Measurements from ENCODE around the gene CDKL4.

Gene CDKL4

DNA sequence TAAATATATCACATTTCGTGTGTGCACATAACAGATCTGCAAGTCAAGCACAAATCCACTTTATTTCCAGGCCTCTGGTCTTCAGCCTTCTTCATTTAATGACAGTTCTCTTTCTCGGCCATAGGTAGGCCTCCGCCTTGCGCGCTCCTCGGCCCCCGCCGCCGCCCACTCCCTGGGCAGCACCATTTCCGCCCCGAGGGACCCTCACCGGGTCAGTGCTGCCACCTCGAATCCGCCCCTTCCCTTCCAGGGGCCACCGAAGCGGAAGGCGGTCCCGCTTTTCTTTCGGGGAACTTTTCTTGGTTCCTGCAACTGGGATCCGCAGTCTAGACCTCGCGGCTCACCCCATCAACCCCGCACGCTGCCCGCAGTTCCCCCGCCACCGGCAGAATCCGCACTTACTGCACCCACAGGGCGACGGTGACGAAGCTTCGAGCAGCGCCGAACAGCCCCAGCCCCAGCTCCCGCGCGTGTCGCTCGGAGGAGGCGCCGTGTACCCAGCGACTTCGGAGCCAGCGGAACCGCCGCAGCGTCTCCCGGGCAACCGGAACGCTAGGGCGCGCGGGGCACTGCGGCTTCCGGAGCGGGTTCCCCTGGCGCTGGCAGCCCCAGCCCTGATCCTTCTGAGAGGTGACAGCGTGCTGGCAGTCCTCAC, at the start of gene CDKL4:
Gene CDKL4, minus strand, starts transcription at position 502 of the 655 bp plus-strand sequence.
- TF ChIP-seq, protein P1, sequence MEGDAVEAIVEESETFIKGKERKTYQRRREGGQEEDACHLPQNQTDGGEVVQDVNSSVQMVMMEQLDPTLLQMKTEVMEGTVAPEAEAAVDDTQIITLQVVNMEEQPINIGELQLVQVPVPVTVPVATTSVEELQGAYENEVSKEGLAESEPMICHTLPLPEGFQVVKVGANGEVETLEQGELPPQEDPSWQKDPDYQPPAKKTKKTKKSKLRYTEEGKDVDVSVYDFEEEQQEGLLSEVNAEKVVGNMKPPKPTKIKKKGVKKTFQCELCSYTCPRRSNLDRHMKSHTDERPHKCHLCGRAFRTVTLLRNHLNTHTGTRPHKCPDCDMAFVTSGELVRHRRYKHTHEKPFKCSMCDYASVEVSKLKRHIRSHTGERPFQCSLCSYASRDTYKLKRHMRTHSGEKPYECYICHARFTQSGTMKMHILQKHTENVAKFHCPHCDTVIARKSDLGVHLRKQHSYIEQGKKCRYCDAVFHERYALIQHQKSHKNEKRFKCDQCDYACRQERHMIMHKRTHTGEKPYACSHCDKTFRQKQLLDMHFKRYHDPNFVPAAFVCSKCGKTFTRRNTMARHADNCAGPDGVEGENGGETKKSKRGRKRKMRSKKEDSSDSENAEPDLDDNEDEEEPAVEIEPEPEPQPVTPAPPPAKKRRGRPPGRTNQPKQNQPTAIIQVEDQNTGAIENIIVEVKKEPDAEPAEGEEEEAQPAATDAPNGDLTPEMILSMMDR (conservative IDR thresholded peaks at IDR 0.05; ENCODE audit: low read length) = no peak
- DNase-seq (ENCODE audit: low read depth) = no peak
- peak within 1 kb of the TSS; percentile 39 for H3K4me3 ChIP-seq (ENCODE audit: low read length)

DNA sequence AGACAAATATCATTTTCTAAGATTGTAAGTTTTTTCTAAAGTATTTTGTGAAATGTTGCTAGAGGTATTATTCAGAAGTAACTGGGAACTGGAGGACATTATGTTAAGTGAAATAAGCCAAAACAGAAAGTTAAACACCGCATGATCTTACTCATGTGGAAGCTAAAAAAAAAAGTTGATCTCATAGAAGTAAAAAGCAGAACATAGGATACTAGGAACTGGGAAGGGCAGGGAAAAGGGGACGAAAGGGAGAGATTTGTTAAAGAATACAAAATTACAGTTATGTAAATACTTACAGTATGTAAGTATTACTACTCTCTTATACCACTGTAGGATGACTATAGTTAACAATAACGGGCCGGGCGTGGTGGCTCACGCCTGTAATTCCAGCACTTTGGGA, 46.7 kb upstream of the CDKL4 start:
- DNase-seq (ENCODE audit: low read depth) = no peak
- TF ChIP-seq, protein P1 (conservative IDR thresholded peaks at IDR 0.05; ENCODE audit: low read length) = no peak
- no peak overlapping the region for H3K4me3 ChIP-seq (ENCODE audit: low read length)

DNA sequence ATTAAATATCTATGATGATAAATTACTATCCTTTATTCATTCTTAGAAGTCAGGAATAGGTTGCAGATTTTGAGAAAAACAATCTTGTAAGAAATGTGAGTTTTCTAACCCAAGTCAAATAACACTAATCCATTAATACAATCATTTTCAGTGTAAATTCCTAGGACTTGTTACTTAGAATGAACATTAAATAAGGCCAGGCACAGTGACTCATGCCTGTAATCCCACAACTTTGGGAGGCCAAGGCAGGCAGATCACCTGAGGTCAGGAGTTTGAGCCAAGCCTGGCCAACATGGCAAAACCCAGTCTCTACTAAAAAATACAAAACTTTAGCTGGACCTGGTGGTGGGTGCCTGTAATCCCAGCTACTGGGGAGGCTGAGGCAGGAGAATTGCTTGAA, 45.8 kb upstream of the CDKL4 start:
- no peak overlapping the region for H3K4me3 ChIP-seq (ENCODE audit: low read length)
- TF ChIP-seq, protein P1 (conservative IDR thresholded peaks at IDR 0.05; ENCODE audit: low read length) = no peak
- DNase-seq (ENCODE audit: low read depth) = no peak

DNA sequence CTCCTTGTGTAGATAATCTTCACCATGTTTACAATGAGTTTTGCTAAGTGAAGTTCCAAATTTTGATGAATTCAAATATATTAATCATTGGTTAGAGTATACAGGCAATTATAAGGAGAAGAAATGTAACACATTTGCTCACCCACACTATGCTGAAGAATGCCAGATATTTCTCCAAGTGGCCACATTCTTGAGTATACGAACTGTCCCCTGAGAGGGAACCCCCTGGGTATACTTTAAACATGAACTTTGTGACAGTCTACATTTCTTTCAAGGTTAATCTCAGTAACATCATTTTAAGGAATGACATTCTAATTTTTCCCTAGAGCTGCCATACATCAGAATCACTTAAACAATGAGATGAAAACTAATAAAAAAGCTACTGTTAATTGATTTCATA, 39.8 kb upstream of the CDKL4 start:
- TF ChIP-seq, protein P1 (conservative IDR thresholded peaks at IDR 0.05; ENCODE audit: low read length) = no peak
- H3K4me3 ChIP-seq (ENCODE audit: low read length) = no peak overlapping the region
- DNase-seq (ENCODE audit: low read depth) = no peak

DNA sequence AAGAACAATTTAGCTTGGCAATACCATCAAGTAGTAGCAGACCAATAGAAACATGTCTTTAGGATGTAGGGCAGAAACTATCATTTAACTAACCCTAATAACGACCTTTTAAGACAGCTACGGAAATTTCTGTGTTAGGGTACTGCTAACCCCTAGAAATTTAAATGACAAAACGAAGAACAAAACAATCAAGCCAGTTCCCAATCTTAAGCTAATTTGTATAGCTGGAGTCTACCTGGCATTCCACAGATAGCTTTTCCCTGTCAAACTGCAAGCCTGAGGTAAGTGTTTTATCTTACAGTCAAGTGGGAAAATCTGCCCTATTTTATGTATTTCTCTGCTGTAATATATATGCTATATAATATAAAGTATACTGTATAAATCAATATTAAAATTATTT, 37.6 kb upstream of the CDKL4 start:
- DNase-seq (ENCODE audit: low read depth) = no peak
- no peak overlapping the region for H3K4me3 ChIP-seq (ENCODE audit: low read length)
- TF ChIP-seq, protein P1 (conservative IDR thresholded peaks at IDR 0.05; ENCODE audit: low read length) = no peak

DNA sequence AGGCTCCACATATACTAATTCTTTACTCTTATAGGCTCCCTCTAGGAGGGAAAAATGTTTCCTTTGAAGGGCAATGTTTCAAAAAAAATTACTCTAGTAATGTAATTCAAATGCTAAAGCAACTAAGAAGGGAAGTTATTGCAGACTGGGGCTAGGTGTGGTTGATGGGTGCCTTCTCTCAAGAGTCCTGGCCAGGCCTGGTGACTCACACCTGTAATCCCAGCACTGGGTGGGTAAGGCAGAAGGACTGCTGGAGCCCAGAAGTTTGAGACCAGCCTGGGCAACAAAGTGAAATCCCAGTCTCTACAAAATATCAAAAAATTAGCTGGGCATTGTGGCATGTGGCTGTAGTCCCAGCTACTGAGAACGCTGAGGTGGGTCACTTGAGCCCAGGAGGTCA, 31.2 kb upstream of the CDKL4 start:
- H3K4me3 ChIP-seq (ENCODE audit: low read length) = no peak overlapping the region
- DNase-seq (ENCODE audit: low read depth) = no peak
- TF ChIP-seq, protein P1 (conservative IDR thresholded peaks at IDR 0.05; ENCODE audit: low read length) = no peak

DNA sequence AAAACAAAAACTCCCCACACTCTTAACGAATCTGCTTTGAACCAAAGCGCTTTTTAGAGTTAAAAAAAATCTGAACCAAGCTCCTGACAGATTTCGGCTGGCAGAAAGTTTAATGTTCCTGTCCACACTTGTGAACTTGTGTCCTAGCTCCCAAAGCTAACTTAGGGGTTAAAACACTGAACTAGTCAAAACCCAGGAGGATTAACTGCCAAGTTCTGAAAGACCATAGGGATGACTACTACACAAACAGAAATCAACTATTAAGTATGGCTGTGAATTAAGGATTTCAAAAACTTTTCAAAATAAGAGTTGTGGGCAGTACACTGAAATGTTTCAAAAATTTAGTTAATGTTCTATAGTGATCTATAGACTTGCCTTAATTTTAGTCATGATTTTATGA, 26.2 kb upstream of the CDKL4 start:
- no peak for DNase-seq (ENCODE audit: low read depth)
- H3K4me3 ChIP-seq (ENCODE audit: low read length) = no peak overlapping the region
- TF ChIP-seq, protein P1 (conservative IDR thresholded peaks at IDR 0.05; ENCODE audit: low read length) = no peak
